Calu3 (cell line): Measurements from ENCODE around the gene MUSK. TPM values are rescaled to one million over a fixed set of nuclear protein-coding genes. Genes with fewer than 3 reads are reported as not detected.

Experiments
- BruUV-seq: library from RNA; stranded (reverse); fragments of 400-500 nt; replicated peaks from 2 replicates; lab custom pipeline; 2021; lab: Mats Ljungman, UMichigan
- CTCF ChIA-PET: fragments of 300-600 bp; sonication (Branson Sonifier 250); formaldehyde crosslinking; loops from one replicate; lab custom pipeline; 2022; ENCODE audit warnings: antibody characterized with exemption; lab: Charles Lee
- DNase-seq: peaks from one replicate; pipeline ENCODE4 v3.0.0; 2022
- H3K27ac Mint-ChIP-seq: one replicate; pipeline ENCODE4 v1.8.0; 2022; ENCODE audit warnings: mixed read lengths; ENCODE audit not compliant: unreplicated experiment
- H3K27me3 Mint-ChIP-seq: one replicate; pipeline ENCODE4 v1.8.0; 2022; ENCODE audit warnings: mixed read lengths; ENCODE audit not compliant: unreplicated experiment
- H3K36me3 Mint-ChIP-seq: one replicate; pipeline ENCODE4 v1.8.0; 2022; ENCODE audit warnings: mild to moderate bottlenecking, moderate library complexity, mixed read lengths; ENCODE audit not compliant: insufficient read depth, unreplicated experiment
- H3K4me1 Mint-ChIP-seq: one replicate; pipeline ENCODE4 v1.8.0; 2022; ENCODE audit warnings: mild to moderate bottlenecking, low read depth, mixed read lengths; ENCODE audit not compliant: unreplicated experiment
- H3K4me3 Mint-ChIP-seq: one replicate; pipeline ENCODE4 v1.8.0; 2022; ENCODE audit warnings: mild to moderate bottlenecking, low read depth, moderate library complexity, mixed read lengths; ENCODE audit not compliant: unreplicated experiment
- H3K9me3 Mint-ChIP-seq: one replicate; pipeline ENCODE4 v1.8.0; 2022; ENCODE audit warnings: low read depth, mixed read lengths; ENCODE audit not compliant: unreplicated experiment
- intact Hi-C: fragments of 100-400 bp; cut with micrococcal nuclease; formaldehyde crosslinking; loops from one replicate; pipeline ENCODE4 v1.10.0; 2022; ENCODE audit not compliant: unreplicated experiment
- total RNA-seq: library from RNA; stranded (reverse); gene quantifications from 2 replicates; pipeline ENCODE4 v1.2.3, GENCODE V29; 2022
- TF ChIP-seq, protein P1 (sequence below): fragments of 200-600 bp; IDR thresholded peaks from one replicate; pipeline ENCODE4 v1.8.0; 2022; ENCODE audit warnings: antibody characterized with exemption; ENCODE audit not compliant: unreplicated experiment

Gene MUSK
- total RNA-seq, 1 experiment from 2014 or later, result not detected

DNA sequence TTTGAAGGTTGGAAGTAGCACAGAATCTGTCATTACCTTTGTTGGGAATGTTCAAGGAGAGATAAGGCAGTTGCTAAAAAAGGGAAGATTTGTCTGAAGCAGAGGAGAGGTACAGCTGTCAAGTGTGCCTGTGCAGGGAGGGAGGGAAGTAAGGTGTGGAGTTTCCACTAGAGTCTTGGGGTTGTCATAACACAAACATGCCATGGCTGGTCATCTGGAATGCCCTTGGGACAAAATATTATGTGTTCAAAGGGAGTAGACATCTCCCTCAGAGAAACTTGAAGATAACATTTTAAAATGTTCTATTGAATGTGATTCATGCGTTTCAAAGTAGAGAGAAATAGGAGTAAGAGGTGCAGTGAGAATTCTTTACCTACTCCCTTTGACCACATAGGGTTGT is 95.0 kb downstream of the MUSK start:
- Mint-ChIP-seq H3K4me1 (no peaks in the 10 kb centered on the region), H3K27me3 (no peaks in the 10 kb centered on the region), H3K4me3 (no peak overlapping the region), H3K27ac (no peak overlapping the region), H3K36me3 (no peaks in the 10 kb centered on the region), H3K9me3 (peaks cover 4% of the 10 kb centered on the region)
- CTCF ChIA-PET, result no interaction called here
- TF ChIP-seq, protein P1, sequence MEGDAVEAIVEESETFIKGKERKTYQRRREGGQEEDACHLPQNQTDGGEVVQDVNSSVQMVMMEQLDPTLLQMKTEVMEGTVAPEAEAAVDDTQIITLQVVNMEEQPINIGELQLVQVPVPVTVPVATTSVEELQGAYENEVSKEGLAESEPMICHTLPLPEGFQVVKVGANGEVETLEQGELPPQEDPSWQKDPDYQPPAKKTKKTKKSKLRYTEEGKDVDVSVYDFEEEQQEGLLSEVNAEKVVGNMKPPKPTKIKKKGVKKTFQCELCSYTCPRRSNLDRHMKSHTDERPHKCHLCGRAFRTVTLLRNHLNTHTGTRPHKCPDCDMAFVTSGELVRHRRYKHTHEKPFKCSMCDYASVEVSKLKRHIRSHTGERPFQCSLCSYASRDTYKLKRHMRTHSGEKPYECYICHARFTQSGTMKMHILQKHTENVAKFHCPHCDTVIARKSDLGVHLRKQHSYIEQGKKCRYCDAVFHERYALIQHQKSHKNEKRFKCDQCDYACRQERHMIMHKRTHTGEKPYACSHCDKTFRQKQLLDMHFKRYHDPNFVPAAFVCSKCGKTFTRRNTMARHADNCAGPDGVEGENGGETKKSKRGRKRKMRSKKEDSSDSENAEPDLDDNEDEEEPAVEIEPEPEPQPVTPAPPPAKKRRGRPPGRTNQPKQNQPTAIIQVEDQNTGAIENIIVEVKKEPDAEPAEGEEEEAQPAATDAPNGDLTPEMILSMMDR, result no peak
- no TSS peak for BruUV-seq
- no peak for DNase-seq
- intact Hi-C loops, result no loop called here

DNA sequence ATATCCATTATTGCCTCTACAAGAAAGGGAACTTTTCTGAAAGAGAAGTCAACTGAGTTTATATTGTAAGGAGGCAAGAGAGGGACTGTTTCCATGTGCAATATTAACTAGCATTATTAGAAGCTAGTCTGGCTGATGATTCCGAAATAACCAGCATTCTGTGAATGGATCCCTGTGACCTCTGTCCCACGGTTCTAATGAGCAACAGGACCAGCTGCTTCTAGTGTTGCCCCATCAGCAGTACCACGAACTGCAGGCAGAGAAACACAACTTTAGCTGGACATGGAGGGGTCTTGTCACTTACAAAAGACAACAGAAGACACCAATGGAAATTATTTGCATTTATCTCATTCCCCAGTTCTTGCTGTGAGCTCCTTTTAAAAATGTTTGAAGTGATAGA is 95.4 kb downstream of the MUSK start:
- intact Hi-C loops, result no loop called here
- Mint-ChIP-seq H3K27ac (no peak overlapping the region), H3K27me3 (no peaks in the 10 kb centered on the region), H3K36me3 (no peaks in the 10 kb centered on the region), H3K9me3 (no peaks in the 10 kb centered on the region), H3K4me1 (no peaks in the 10 kb centered on the region), H3K4me3 (no peak overlapping the region)
- BruUV-seq, result no TSS peak
- TF ChIP-seq, protein P1, result no peak
- CTCF ChIA-PET, result no interaction called here
- DNase-seq, result no peak

DNA sequence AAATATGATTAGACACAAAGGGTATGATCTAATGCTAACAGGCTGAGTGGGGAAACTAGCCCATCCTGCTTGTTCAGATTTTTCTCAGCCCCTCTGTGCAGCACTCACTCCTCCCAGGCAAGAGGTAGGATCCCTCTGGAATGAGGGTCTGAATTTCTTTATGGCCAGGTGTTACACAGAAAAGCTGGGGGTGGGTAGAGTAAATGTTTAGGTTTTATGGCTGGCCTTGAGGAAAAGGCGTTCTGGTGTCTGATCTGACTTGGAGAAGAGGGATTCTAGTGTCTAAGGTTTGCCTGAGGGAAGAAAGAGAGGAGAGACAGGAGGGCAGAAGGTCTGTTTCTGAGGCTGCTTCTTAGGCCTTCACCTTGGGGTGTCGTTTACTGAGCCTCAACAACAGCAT is 97.3 kb downstream of the MUSK start:
- TF ChIP-seq, protein P1, result no peak
- H3K4me1 Mint-ChIP-seq, result no peaks in the 10 kb centered on the region
- BruUV-seq, result no TSS peak

DNA sequence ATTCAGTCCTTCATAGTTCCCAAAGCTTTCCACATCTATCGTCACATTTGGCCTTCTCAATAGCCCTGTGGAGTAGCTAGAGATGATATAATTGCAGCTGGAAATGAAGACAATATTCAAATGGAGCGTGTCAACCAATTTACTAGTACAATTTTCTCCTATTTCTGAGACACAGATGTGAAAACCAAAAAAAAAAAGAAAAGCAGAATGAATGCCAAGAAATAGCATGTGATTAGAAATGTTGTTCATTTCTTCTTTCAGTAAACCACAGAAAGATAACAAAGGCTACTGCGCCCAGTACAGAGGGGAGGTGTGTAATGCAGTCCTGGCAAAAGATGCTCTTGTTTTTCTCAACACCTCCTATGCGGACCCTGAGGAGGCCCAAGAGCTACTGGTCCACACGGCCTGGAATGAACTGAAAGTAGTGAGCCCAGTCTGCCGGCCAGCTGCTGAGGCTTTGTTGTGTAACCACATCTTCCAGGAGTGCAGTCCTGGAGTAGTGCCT is 99.0 kb downstream of the MUSK start:
- no peaks in the 10 kb centered on the region for H3K4me1 Mint-ChIP-seq
- DNase-seq, result no peak
- intact Hi-C loops, result no loop called here
- TF ChIP-seq, protein P1, result no peak
- no peaks in the 10 kb centered on the region for H3K27me3 Mint-ChIP-seq
- no TSS peak for BruUV-seq
- CTCF ChIA-PET, result no interaction called here
- no peaks in the 10 kb centered on the region for H3K36me3 Mint-ChIP-seq
- H3K9me3 Mint-ChIP-seq, result no peaks in the 10 kb centered on the region
- H3K4me3 Mint-ChIP-seq, result no peak overlapping the region
- no peak overlapping the region for H3K27ac Mint-ChIP-seq

More for the DNA sequence above, 97.3 kb downstream of the MUSK start:
- no peak overlapping the region for H3K27ac Mint-ChIP-seq
- no peak for DNase-seq
- H3K9me3 Mint-ChIP-seq, result no peaks in the 10 kb centered on the region
- CTCF ChIA-PET, result no interaction called here
- no peaks in the 10 kb centered on the region for H3K27me3 Mint-ChIP-seq
- no peaks in the 10 kb centered on the region for H3K36me3 Mint-ChIP-seq
- intact Hi-C loops, result no loop called here
- no peak overlapping the region for H3K4me3 Mint-ChIP-seq
